Upper lobe of right lung (tissue), 1 donor: ENCODE data around the gene CDH13. TPM values are rescaled to one million over a fixed set of nuclear protein-coding genes. Genes with fewer than 3 reads are reported as not detected.

Source experiments
- ATAC-seq: fragments of 200-7000 bp; cut with Tn5 transposase; one replicate; pipeline ENCODE4 v1.9.1; 2020; ENCODE audit warnings: mild to moderate bottlenecking, moderate library complexity
- DNase-seq: peaks from one replicate; pipeline ENCODE4 v3.0.0-alpha.2; 2020
- H3K27ac ChIP-seq: fragments of 200-600 bp; one replicate; pipeline ENCODE4 v1.8.0; 2022
- H3K27me3 ChIP-seq: fragments of 200-600 bp; one replicate; pipeline ENCODE4 v1.8.0; 2022; ENCODE audit warnings: mild to moderate bottlenecking
- H3K36me3 ChIP-seq: fragments of 200-600 bp; one replicate; pipeline ENCODE4 v1.8.0; 2022
- H3K4me1 ChIP-seq: fragments of 200-600 bp; one replicate; pipeline ENCODE4 v1.8.0; 2022
- H3K4me3 ChIP-seq: fragments of 200-600 bp; one replicate; pipeline ENCODE4 v1.8.0; 2022; ENCODE audit warnings: mild to moderate bottlenecking
- H3K9me3 ChIP-seq: fragments of 200-600 bp; one replicate; pipeline ENCODE4 v1.8.0; 2022
- CTCF ChIP-seq: fragments of 200-600 bp; IDR thresholded peaks from one replicate; pipeline ENCODE4 v1.8.0; 2022; ENCODE audit warnings: antibody characterized with exemption
- intact Hi-C: fragments of 100-400 bp; cut with DNase I; formaldehyde crosslinking; loops from one replicate; pipeline ENCODE4 v1.11.0; 2022
- total RNA-seq: library from RNA; stranded (reverse); fragmentation: NEBNext Ultra II Directional; extraction: Animal tissue kit (Norgen Biotek cat#: 25700); gene quantifications from one replicate; pipeline ENCODE4 v1.2.1, GENCODE V29; 2021
- donor health status: DM: no; HTN: yes; CAD: no; lungs with severe emphysema.

The CDH13 gene
- total RNA-seq, 1 donor from 2014 or later, result 27.2 TPM

- ATAC-seq, result no peak
These were observed 89.6 kb downstream of the CDH13 start for GRCh38 chr16:82716361-82716855.

GRCh38 chr16:82720414-82720813 is 93.6 kb downstream of the CDH13 start:
- Histone ChIP-seq H3K36me3 (no peaks in the 10 kb centered on the region), H3K4me3 (no peak overlapping the region), H3K27me3 (no peaks in the 10 kb centered on the region), H3K9me3 (no peaks in the 10 kb centered on the region), H3K27ac (no peak overlapping the region), H3K4me1 (no peaks in the 10 kb centered on the region)
- ATAC-seq (no peak), DNase-seq (no peak)
- intact Hi-C loops, result no loop called here
- TF ChIP-seq CTCF, result no peak

More at GRCh38 chr16:82716361-82716855, 89.6 kb downstream of the CDH13 start:
- intact Hi-C loops, result no loop called here
- Histone ChIP-seq H3K4me1 (no peaks in the 10 kb centered on the region), H3K9me3 (no peaks in the 10 kb centered on the region), H3K36me3 (no peaks in the 10 kb centered on the region), H3K4me3 (no peak overlapping the region), H3K27me3 (no peaks in the 10 kb centered on the region), H3K27ac (no peak overlapping the region)
- TF ChIP-seq CTCF, result no peak
- no peak for DNase-seq

- Histone ChIP-seq H3K27me3 (no peaks in the 10 kb centered on the region), H3K4me3 (no peak overlapping the region), H3K27ac (no peak overlapping the region), H3K36me3 (no peaks in the 10 kb centered on the region), H3K4me1 (no peaks in the 10 kb centered on the region), H3K9me3 (no peaks in the 10 kb centered on the region)
- TF ChIP-seq CTCF, result no peak
- DNase-seq, result no peak
- no peak for ATAC-seq
- intact Hi-C loops, result no loop called here
These were observed 99.5 kb downstream of the CDH13 start for GRCh38 chr16:82726306-82726705.

- no peaks in the 10 kb centered on the region for H3K27me3 ChIP-seq
- intact Hi-C loops, result no loop called here
- H3K9me3 ChIP-seq, result no peaks in the 10 kb centered on the region
- TF ChIP-seq CTCF, result no peak
- no peak for ATAC-seq
- no peaks in the 10 kb centered on the region for H3K4me1 ChIP-seq
- H3K27ac ChIP-seq, result no peak overlapping the region
- H3K36me3 ChIP-seq, result no peaks in the 10 kb centered on the region
- DNase-seq, result no peak
- H3K4me3 ChIP-seq, result no peak overlapping the region
These were observed 102.1 kb downstream of the CDH13 start for GRCh38 chr16:82728901-82729300.

GRCh38 chr16:82730901-82731300 is 104.1 kb downstream of the CDH13 start:
- Histone ChIP-seq H3K27me3 (no peaks in the 10 kb centered on the region), H3K36me3 (no peaks in the 10 kb centered on the region), H3K9me3 (no peaks in the 10 kb centered on the region), H3K4me1 (peaks cover 6% of the 10 kb centered on the region), H3K4me3 (no peak overlapping the region), H3K27ac (no peak overlapping the region)
- ATAC-seq (no peak), DNase-seq (no peak)
- TF ChIP-seq CTCF, result no peak
- intact Hi-C loops, result no loop called here

- Histone ChIP-seq H3K36me3 (no peaks in the 10 kb centered on the region), H3K27ac (no peak overlapping the region), H3K4me1 (peaks cover 6% of the 10 kb centered on the region), H3K9me3 (no peaks in the 10 kb centered on the region), H3K4me3 (no peak overlapping the region), H3K27me3 (no peaks in the 10 kb centered on the region)
- ATAC-seq (no peak), DNase-seq (no peak)
- intact Hi-C loops, result no loop called here
- TF ChIP-seq CTCF, result no peak
These were observed 105.7 kb downstream of the CDH13 start for GRCh38 chr16:82732461-82732860.
